HL-60 (cell line): Measurements from ENCODE around the gene SMC4.
"Not testable (repeated sequence)": the region's sequence is repeated elsewhere in the genome, so short reads cannot be mapped to it uniquely, and the experiment has no call there.

Experiments used
- DNase-seq, 2 experiments: peaks; one replicate each; pipeline ENCODE4 v3.0.0-alpha.2; 2010 to 2020; ENCODE audit warnings: low read depth in 1 of 2, low spot score in 1 of 2
- H3K27ac ChIP-seq: fragments of 250-450 bp; sonication (Bioruptor Pico); replicated peaks from 2 replicates; pipeline ENCODE4 v1.5.1; 2020; ENCODE audit warnings: mild to moderate bottlenecking, moderate library complexity
- H3K27me3 ChIP-seq: fragments of 250-450 bp; sonication (Bioruptor Pico); 2 replicates; pipeline ENCODE4 v1.5.1; 2021; ENCODE audit warnings: mild to moderate bottlenecking, moderate library complexity; ENCODE audit not compliant: insufficient read depth, poor library complexity, severe bottlenecking
- H3K4me3 ChIP-seq: replicated peaks from 2 replicates; pipeline ENCODE4 v1.5.1; 2011; ENCODE audit warnings: mild to moderate bottlenecking, control low read depth, low read length; ENCODE audit not compliant: insufficient read depth
- GABPA ChIP-seq: IDR thresholded peaks from 2 replicates; pipeline ENCODE4 v1.6.1; 2012; ENCODE audit warnings: low read depth
- POLR2AphosphoS5 ChIP-seq: IDR thresholded peaks from 2 replicates; pipeline ENCODE4 v1.6.1; 2012; ENCODE audit warnings: low read depth
- SPI1 ChIP-seq: IDR thresholded peaks from 2 replicates; pipeline ENCODE4 v1.6.1; 2012; ENCODE audit warnings: low read depth, mild to moderate bottlenecking, borderline replicate concordance
- TF ChIP-seq, protein P1 (sequence below): IDR thresholded peaks from 2 replicates; pipeline ENCODE4 v1.6.1; 2012; ENCODE audit warnings: low read depth; ENCODE audit not compliant: insufficient replicate concordance
- TF ChIP-seq, protein P2 (sequence below): IDR thresholded peaks from one replicate; pipeline ENCODE4 v1.5.1; 2011; ENCODE audit warnings: low read length, control low read depth, inconsistent platforms; ENCODE audit not compliant: insufficient read depth

The SMC4 gene

DNA sequence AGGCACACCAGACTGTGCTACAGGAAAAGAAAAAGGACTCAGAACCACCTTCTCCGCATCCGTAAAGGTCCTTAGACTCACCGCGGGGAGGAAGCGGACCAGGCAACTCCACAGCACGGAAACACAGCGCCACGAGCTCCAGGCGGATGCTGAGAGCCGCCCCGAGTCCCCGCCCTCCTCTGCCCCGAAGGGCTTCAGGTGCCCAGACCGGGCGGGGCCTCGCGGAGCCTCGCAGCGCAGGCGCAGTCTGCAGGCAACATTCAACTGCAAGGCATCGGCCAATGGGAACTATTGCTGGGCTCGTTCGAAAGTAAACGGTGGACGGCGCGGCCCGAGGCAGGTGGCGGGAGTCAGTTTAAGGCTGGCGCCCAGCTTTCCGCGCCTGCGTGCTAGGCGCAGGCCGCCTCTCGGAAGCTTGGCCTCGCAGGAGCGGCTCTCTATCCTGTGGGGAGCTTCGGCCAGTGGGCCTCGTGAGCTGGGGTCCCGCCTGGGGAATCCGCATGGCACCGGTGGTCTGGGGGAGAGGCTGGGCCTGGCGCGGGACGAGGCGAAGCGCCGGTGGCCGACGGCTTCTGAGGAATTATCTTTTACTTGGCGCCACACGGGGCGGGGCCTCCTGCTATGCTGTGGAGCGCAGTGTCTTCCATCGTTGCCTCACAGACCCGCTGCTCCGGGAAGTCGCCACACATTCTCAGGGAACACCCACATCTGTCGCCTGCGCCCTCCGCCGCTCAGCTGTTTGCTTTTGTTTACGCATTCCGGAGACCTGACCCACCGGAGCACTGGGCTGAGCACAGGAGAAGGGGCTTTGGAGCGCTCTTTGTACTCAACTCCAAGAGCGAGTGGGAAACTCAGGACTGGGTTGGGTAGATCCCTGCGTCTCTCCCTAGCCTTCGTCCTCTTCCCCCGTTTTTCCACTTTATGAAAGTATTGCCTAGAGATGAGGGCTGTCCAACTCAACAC is 50.5 kb downstream of the SMC4 start, which contains the start of gene TRIM59:
Gene TRIM59 (minus strand): TSS at position 151 of the 963 bp plus-strand sequence. CDS start 10,603 bp downstream, outside the sequence.
- Histone ChIP-seq H3K27ac (peak within 1 kb of the TSS; percentile 84), H3K4me3 (peak within 1 kb of the TSS; percentile 59), H3K27me3 (no peaks in the 10 kb centered on the region)
- peak; percentile 88 to 97 for DNase-seq
- TF ChIP-seq, protein P1, sequence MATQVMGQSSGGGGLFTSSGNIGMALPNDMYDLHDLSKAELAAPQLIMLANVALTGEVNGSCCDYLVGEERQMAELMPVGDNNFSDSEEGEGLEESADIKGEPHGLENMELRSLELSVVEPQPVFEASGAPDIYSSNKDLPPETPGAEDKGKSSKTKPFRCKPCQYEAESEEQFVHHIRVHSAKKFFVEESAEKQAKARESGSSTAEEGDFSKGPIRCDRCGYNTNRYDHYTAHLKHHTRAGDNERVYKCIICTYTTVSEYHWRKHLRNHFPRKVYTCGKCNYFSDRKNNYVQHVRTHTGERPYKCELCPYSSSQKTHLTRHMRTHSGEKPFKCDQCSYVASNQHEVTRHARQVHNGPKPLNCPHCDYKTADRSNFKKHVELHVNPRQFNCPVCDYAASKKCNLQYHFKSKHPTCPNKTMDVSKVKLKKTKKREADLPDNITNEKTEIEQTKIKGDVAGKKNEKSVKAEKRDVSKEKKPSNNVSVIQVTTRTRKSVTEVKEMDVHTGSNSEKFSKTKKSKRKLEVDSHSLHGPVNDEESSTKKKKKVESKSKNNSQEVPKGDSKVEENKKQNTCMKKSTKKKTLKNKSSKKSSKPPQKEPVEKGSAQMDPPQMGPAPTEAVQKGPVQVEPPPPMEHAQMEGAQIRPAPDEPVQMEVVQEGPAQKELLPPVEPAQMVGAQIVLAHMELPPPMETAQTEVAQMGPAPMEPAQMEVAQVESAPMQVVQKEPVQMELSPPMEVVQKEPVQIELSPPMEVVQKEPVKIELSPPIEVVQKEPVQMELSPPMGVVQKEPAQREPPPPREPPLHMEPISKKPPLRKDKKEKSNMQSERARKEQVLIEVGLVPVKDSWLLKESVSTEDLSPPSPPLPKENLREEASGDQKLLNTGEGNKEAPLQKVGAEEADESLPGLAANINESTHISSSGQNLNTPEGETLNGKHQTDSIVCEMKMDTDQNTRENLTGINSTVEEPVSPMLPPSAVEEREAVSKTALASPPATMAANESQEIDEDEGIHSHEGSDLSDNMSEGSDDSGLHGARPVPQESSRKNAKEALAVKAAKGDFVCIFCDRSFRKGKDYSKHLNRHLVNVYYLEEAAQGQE = peak; percentile 66
- peak; percentile 94 for TF ChIP-seq POLR2AphosphoS5
- TF ChIP-seq GABPA = peak; percentile 47; the same call in 1 of the 2 replicates
- TF ChIP-seq, protein P2, sequence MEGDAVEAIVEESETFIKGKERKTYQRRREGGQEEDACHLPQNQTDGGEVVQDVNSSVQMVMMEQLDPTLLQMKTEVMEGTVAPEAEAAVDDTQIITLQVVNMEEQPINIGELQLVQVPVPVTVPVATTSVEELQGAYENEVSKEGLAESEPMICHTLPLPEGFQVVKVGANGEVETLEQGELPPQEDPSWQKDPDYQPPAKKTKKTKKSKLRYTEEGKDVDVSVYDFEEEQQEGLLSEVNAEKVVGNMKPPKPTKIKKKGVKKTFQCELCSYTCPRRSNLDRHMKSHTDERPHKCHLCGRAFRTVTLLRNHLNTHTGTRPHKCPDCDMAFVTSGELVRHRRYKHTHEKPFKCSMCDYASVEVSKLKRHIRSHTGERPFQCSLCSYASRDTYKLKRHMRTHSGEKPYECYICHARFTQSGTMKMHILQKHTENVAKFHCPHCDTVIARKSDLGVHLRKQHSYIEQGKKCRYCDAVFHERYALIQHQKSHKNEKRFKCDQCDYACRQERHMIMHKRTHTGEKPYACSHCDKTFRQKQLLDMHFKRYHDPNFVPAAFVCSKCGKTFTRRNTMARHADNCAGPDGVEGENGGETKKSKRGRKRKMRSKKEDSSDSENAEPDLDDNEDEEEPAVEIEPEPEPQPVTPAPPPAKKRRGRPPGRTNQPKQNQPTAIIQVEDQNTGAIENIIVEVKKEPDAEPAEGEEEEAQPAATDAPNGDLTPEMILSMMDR = no peak

DNA sequence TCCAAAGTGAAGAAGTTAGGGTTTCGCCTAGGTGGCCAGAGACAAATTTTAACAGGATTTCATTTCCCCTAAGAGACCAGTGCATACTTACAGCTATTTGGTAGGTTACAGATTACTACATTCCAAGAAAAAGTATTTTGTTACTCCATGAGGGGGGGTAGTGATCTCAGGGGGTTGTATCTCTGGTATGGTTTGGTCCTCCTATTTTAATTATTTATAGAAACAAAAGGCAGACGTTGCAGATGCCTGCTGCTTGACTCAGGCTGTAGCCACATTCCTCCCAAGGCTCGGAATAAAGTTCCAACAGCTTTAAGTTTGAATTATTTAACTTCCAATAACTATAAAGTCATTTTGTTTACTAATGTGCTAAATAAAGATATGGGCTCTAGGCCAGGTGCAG is 51.4 kb downstream of the SMC4 start:
- no peak for DNase-seq
- H3K27ac ChIP-seq = no peak overlapping the region
- no peaks in the 10 kb centered on the region for H3K27me3 ChIP-seq
- TF ChIP-seq, protein P2 = no peak
- TF ChIP-seq GABPA (no peak), SPI1 (no peak), POLR2AphosphoS5 (no peak)
- TF ChIP-seq, protein P1 = no peak
- H3K4me3 ChIP-seq = no peak overlapping the region

DNA sequence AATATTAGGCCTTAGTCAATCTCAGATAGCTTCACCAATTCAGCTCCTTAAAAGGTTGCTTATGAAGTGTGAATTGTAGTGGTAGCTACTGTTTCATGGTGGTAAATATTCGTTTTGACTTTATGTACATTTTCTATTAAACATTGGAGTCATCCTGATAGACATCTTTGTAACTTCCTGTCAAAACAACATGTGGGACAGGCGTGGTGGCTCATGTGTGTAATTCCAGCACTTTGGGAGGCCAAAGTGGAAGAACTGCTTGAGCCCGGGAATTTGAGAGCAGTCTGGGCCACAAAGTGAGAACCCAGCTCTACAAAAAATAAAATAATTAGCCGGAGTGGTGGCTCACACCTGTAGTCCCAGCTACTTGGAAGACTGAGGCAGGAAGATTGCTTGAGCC is 52.2 kb downstream of the SMC4 start:
- Histone ChIP-seq H3K27me3 (no peaks in the 10 kb centered on the region), H3K27ac (no peak overlapping the region), H3K4me3 (no peak overlapping the region)
- no peak for DNase-seq
- TF ChIP-seq, protein P2 = no peak
- TF ChIP-seq GABPA (no peak), SPI1 (no peak), POLR2AphosphoS5 (no peak)
- TF ChIP-seq, protein P1 = no peak

DNA sequence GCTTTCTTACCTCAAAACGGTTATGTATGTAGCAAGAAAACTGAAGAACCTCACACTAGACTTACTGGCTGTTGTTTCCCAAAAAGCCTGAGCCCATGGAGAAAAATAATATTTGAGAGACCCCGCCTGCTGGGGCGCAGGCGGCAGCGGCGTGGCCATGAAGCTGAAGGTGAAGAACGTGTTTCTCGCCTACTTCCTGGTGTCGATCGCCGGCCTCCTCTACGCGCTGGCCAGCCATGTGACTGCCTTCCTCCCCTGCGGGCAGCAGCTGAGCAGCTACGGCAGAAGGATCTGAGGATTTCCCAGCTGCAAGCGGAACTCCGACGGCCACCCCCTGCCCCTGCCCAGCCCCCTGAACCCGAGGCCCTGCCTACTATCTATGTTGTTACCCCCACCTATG is 52.8 kb downstream of the SMC4 start:
- not testable (repeated sequence) for H3K27ac ChIP-seq, H3K4me3 ChIP-seq, H3K27me3 ChIP-seq, DNase-seq
